ENCODE results near the gene PHC2.

DNA sequence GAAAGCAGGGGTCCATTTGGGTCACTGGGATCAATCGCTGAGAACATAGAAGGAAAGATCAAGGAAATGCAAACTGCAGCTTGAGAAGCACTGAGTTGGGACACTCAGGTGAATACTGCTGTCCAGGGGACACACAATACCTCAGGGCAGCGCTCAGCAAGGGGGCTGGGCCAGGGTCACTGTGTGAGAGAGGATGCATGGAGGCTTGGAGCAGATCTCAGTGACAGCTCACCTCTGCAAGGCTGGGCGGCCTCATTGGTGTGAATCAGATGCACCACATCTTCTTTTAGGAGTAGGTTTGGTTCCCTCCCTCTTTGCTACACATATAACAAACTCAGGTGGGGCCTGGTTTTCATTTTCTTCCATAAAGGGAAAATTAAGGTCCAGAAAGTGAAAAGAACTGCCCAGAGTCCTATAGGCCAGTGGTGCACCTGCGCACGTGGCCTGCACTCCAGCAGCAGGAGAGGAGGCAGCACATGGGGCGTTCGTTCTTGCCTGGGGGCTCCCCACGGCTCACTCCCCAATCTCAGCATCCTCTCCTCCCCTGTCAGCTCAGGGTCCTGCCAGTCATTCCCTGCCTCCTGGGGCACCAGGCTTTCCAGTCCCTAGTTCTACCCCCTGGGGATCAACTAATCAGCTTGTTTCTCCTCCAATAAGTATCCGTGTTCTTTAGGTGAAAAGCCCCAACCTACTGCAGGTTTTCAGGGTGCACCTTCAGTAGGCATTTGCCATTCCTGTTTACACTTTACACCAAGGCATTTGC lies 111.5 kb downstream of the PHC2 start:
- TF ChIP-seq, protein P1, sequence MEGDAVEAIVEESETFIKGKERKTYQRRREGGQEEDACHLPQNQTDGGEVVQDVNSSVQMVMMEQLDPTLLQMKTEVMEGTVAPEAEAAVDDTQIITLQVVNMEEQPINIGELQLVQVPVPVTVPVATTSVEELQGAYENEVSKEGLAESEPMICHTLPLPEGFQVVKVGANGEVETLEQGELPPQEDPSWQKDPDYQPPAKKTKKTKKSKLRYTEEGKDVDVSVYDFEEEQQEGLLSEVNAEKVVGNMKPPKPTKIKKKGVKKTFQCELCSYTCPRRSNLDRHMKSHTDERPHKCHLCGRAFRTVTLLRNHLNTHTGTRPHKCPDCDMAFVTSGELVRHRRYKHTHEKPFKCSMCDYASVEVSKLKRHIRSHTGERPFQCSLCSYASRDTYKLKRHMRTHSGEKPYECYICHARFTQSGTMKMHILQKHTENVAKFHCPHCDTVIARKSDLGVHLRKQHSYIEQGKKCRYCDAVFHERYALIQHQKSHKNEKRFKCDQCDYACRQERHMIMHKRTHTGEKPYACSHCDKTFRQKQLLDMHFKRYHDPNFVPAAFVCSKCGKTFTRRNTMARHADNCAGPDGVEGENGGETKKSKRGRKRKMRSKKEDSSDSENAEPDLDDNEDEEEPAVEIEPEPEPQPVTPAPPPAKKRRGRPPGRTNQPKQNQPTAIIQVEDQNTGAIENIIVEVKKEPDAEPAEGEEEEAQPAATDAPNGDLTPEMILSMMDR (IDR thresholded peaks at IDR 0.05), result no peak
- TF ChIP-seq POLR2A (IDR thresholded peaks at IDR 0.05), result no peak

Measured in heart left ventricle (tissue), 13 donors.